Memory B cell (primary cell): Measurements from ENCODE around the gene ZSCAN16.

ENCODE experiments used
- ATAC-seq: fragments of 150-1000 bp; cut with Tn5 transposase; 2 replicates; pipeline ENCODE4 v1.10.0; 2021; ENCODE audit warnings: low read depth, mild to moderate bottlenecking, moderate library complexity
- DNase-seq, 2 donors: peaks; one replicate each; pipeline ENCODE4 v3.0.0; 2022; ENCODE audit warnings: low spot score in 2 of 2
- H3K27ac Mint-ChIP-seq: one replicate; pipeline ENCODE4 v1.8.0; 2022; ENCODE audit warnings: mild to moderate bottlenecking, moderate library complexity, mixed read lengths
- H3K27me3 Mint-ChIP-seq: one replicate; pipeline ENCODE4 v1.8.0; 2022; ENCODE audit warnings: mixed read lengths
- H3K36me3 Mint-ChIP-seq: one replicate; pipeline ENCODE4 v1.8.0; 2022; ENCODE audit warnings: mild to moderate bottlenecking, mixed read lengths
- H3K4me1 Mint-ChIP-seq: one replicate; pipeline ENCODE4 v1.8.0; 2022; ENCODE audit warnings: mixed read lengths
- H3K4me3 Mint-ChIP-seq: one replicate; pipeline ENCODE4 v1.8.0; 2022; ENCODE audit warnings: mild to moderate bottlenecking, moderate library complexity, mixed read lengths
- H3K9me3 Mint-ChIP-seq: one replicate; pipeline ENCODE4 v1.8.0; 2022; ENCODE audit warnings: mixed read lengths

ZSCAN16 gene

DNA sequence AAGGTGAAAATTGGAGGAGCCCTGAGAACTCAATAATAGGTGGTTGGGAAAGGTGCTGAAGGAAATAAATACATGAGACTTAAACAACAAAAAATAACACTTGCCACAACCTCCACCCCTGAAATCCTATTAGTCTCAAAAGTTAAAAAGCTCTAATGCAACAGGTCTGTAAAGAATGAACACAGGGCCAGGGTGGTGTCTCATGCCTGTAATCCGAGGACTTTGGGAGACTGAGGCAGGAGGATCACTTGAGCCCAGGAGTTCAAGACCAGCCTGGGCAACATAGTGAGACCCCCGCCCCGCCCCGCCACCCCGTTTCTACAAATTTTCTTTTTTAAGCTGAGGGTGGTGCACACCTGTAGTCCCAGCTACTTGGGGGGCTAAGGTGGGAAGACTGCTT lies 16.2 kb downstream of the ZSCAN16 start:
- Mint-ChIP-seq H3K27me3 (no peaks in the 10 kb centered on the region), H3K4me1 (peaks cover 40% of the 10 kb centered on the region), H3K36me3 (peaks cover 10% of the 10 kb centered on the region), H3K27ac (peak overlapping the region; percentile 85), H3K4me3 (peak overlapping the region; percentile 97), H3K9me3 (no peaks in the 10 kb centered on the region)
- ATAC-seq: no peak
- DNase-seq: no peak

DNA sequence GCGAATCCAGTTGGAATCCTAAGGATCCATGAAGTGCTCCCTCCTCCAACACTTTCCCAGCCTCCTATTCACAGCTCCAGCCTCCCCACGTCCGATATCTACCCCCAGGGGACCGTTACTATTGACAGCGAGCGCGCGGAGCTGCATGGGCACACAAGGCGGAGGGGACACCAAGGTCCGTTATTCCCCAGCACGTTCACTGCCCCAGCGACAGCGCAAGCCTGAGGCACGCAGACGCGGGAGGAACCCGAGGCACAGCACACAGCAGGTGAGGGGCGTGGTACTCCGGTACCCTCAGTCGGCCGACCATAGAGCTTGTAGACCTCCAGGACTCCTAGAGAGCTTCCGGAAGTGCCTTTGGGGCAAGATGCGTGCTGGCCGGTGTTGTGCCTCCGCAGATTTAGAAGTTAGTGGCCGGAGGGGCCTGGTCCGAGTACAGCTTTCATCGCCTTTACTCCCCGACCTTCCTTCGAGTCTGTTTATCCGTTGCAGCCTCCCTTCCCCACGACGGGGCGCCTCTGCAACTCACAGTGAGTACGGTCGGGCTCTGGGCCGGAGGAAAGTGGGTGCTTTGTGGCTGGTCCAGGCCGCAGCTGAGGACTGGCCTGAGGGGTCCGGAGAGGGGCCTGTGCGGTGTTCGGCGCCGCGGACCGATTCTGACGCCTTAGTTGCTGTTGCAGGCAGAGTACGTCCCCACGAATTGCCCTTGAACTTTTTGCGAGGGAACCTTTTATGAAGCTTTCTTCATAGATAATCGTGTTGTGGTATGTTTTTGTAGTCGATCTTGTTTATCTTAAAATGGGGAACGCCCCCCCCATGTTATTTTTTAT lies 17.3 kb downstream of the ZSCAN16 start, which contains the start of gene ZKSCAN8:
TSS of gene ZKSCAN8 (plus strand) at position 384 of the 830 bp plus-strand sequence. CDS start 6,525 bp downstream, outside the sequence.
- no peaks in the 10 kb centered on the region for H3K27me3 Mint-ChIP-seq
- peak; percentile 71 to 73 for DNase-seq
- ATAC-seq: peak; percentile 78

DNA sequence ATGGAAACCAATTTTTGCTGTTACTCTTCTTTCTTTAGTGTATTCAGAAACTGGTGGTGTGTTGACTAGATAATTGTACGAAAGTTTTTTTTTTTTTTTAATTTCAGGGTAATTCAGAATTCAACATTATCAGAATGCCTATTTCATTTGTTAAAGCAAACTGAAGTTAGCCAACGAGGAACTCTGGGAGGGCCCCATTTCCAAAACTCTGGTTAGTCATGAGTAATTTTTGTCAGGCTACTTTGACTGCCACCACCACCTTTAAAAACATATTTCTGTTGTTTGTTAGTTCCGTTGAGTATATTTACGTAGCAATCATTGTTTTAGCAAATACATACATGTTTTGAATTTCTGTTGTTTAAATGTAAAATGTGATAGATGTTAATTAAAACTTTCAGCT lies 18.0 kb downstream of the ZSCAN16 start:
- Mint-ChIP-seq H3K27ac (peak overlapping the region; percentile 96), H3K4me3 (peak overlapping the region; percentile 97), H3K36me3 (peaks cover 12% of the 10 kb centered on the region), H3K27me3 (no peaks in the 10 kb centered on the region), H3K9me3 (no peaks in the 10 kb centered on the region), H3K4me1 (peaks cover 33% of the 10 kb centered on the region)
- DNase-seq: no peak
- ATAC-seq: no peak

More for the DNA sequence above, 17.3 kb downstream of the ZSCAN16 start, which contains the start of gene ZKSCAN8:
- Mint-ChIP-seq H3K27ac (peak within 1 kb of the TSS; percentile 96), H3K4me3 (peak within 1 kb of the TSS; percentile 97), H3K4me1 (peaks cover 33% of the 10 kb centered on the region), H3K36me3 (peaks cover 12% of the 10 kb centered on the region), H3K9me3 (no peaks in the 10 kb centered on the region)

DNA sequence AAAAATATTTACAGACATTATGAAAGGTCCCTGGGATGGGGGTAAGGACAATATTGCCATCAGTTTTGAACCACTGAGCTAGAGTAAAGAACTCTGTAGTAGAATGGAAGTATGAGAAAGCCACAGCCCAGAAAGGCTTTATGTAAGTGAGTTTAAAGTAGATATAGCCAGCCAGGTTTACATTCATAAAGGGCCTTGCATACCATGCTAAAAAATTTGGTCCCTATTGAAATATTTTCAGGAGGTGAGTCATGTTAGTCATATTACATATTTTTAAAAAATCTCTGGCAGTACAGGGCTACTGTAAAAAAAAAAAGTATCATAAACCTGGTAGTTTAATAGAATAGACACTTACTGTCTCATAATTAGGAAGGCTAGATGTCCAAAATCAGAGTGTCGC lies 20.8 kb downstream of the ZSCAN16 start:
- Mint-ChIP-seq H3K4me1 (peaks cover 30% of the 10 kb centered on the region), H3K4me3 (no peak overlapping the region), H3K36me3 (peaks cover 32% of the 10 kb centered on the region), H3K27me3 (no peaks in the 10 kb centered on the region), H3K27ac (no peak overlapping the region), H3K9me3 (no peaks in the 10 kb centered on the region)
- DNase-seq (no peak), ATAC-seq (no peak)

DNA sequence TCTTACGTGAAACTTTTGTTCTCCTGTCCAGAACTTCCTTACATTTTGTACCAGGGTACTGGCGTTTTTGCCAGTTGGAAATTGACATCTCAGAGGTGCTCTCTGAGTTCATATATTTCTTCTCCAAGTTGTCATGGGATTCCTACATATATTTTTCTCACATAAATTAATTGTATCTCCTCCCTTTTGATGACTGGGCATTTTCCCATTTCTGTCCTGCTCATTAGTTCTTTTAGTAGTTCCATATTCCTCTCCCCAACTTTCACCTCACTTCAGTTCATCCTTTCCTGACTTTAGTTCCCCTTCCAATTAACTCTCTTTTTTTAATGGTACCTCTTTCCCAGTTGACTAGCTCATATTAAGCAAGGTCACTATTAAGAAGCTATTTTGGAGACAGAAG lies 28.1 kb downstream of the ZSCAN16 start:
- Mint-ChIP-seq H3K36me3 (peaks cover 79% of the 10 kb centered on the region), H3K9me3 (peaks cover 9% of the 10 kb centered on the region)
- DNase-seq: no peak

DNA sequence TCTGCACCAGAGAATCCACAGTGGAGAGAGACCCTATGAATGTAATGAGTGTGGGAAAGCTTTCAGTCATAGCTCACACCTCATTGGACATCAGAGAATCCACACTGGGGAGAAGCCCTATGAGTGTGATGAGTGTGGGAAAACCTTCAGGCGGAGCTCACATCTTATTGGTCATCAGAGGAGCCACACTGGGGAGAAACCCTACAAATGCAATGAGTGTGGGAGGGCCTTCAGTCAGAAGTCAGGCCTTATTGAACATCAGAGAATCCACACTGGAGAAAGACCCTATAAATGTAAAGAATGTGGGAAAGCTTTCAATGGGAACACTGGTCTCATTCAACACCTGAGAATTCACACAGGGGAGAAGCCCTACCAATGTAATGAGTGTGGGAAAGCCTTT lies 29.1 kb downstream of the ZSCAN16 start:
- H3K4me1 Mint-ChIP-seq: peaks cover 2% of the 10 kb centered on the region
- ATAC-seq (no peak), DNase-seq (no peak)
- H3K27me3 Mint-ChIP-seq: no peaks in the 10 kb centered on the region
- no peak overlapping the region for H3K27ac Mint-ChIP-seq
- H3K4me3 Mint-ChIP-seq: no peak overlapping the region
- peaks cover 9% of the 10 kb centered on the region for H3K9me3 Mint-ChIP-seq
- peaks cover 78% of the 10 kb centered on the region for H3K36me3 Mint-ChIP-seq

More for the DNA sequence above, 28.1 kb downstream of the ZSCAN16 start:
- H3K4me3 Mint-ChIP-seq: no peak overlapping the region
- no peak for ATAC-seq
- H3K4me1 Mint-ChIP-seq: peaks cover 7% of the 10 kb centered on the region
- H3K27ac Mint-ChIP-seq: no peak overlapping the region
- no peaks in the 10 kb centered on the region for H3K27me3 Mint-ChIP-seq

DNA sequence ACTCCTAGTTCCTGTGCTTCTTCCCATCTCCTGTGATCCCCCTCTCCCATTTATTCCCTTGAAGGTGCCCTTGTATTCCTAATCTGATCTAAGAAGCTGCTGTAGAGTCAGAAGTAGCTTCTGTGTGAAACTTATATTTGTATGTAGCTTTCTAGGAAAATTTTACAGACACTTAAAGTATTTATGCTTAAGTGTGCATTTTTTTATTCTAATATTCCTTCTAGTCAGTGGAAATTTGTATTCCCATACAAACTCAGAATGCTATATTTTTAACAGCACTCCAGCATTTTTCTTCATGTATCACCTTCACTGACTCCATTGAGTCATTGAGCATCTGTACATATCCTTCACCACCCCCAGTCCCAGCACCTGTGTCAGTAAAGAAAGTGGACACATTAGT lies 29.9 kb downstream of the ZSCAN16 start:
- H3K27me3 Mint-ChIP-seq: no peaks in the 10 kb centered on the region
- H3K36me3 Mint-ChIP-seq: peaks cover 77% of the 10 kb centered on the region
- H3K4me1 Mint-ChIP-seq: no peaks in the 10 kb centered on the region
- H3K4me3 Mint-ChIP-seq: no peak overlapping the region
- DNase-seq (no peak), ATAC-seq (no peak)
- H3K9me3 Mint-ChIP-seq: peaks cover 12% of the 10 kb centered on the region
- no peak overlapping the region for H3K27ac Mint-ChIP-seq

DNA sequence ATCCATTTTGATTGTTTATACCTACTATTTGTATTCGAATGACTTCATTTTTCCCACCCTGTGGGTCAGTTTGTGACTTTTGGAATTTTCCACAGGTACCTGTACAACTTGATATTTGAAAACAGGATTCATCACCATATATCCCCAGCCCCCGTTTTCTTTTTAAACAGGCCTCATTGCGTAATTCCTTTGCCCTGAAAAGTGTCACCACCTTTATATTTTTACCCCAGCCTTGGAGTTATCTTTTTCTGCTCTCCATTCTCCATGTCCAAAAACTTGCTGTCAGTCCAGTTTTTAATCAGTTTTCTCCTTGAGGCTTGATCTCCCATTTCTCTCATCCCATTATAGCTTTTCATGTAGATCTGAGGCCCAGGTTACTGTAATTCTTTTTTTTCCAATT lies 33.9 kb downstream of the ZSCAN16 start:
- Mint-ChIP-seq H3K4me3 (no peak overlapping the region), H3K4me1 (peaks cover 10% of the 10 kb centered on the region), H3K9me3 (peaks cover 9% of the 10 kb centered on the region), H3K27ac (no peak overlapping the region), H3K36me3 (peaks cover 50% of the 10 kb centered on the region), H3K27me3 (no peaks in the 10 kb centered on the region)
- ATAC-seq (no peak), DNase-seq (no peak)

DNA sequence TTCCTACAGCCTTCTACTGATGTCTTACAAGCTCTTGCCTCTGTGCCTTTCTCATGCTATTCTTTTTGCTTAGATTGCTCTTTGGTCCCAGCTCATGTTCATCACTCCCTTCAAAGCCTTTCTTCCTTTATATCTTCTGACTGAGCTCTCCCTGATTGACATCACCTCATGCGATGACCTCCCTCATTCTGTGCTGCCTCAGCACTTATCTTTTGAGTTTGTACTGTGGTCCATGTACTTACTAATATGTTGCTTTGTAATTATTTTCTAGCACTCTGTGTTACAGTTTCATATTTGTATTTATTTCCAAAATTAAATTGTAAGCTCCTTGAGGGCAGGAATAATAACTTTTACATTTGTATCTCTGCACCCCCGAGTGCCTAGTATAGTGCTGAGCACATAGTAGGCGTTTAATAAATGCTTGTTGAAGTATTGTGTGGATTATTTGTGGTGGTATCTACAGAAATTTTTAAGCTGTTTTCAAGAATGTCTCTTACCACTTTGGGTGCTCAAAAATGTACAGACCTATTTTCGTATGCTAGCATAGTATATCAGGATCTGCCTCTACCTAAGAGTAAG lies 34.7 kb downstream of the ZSCAN16 start:
- H3K9me3 Mint-ChIP-seq: peaks cover 9% of the 10 kb centered on the region
- ATAC-seq (no peak), DNase-seq (no peak)
- H3K27ac Mint-ChIP-seq: no peak overlapping the region
- H3K4me1 Mint-ChIP-seq: peaks cover 10% of the 10 kb centered on the region
- H3K4me3 Mint-ChIP-seq: no peak overlapping the region
- H3K27me3 Mint-ChIP-seq: no peaks in the 10 kb centered on the region
- peaks cover 44% of the 10 kb centered on the region for H3K36me3 Mint-ChIP-seq

DNA sequence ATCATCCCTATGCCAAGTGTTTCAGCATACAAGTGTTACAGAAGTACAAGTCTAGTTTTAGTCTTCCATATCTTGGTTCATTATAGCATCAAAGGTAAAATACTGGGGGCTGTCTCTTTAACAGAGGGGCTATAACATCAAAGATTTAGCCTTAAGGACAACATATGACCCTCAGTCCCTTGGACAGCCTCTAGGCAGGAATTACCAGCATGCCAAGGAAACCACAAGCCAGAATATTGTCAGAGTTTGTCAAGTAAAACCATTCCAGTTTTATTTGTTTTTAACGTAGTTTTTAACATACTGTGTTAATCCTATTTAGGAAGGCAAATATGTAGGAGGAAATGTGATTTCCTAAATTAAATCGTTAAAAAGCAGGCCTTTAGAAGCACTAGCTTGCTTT lies 35.8 kb downstream of the ZSCAN16 start:
- Mint-ChIP-seq H3K36me3 (peaks cover 36% of the 10 kb centered on the region), H3K9me3 (peaks cover 12% of the 10 kb centered on the region), H3K27ac (no peak overlapping the region), H3K4me1 (peaks cover 10% of the 10 kb centered on the region), H3K27me3 (no peaks in the 10 kb centered on the region), H3K4me3 (no peak overlapping the region)
- ATAC-seq (no peak), DNase-seq (no peak)

DNA sequence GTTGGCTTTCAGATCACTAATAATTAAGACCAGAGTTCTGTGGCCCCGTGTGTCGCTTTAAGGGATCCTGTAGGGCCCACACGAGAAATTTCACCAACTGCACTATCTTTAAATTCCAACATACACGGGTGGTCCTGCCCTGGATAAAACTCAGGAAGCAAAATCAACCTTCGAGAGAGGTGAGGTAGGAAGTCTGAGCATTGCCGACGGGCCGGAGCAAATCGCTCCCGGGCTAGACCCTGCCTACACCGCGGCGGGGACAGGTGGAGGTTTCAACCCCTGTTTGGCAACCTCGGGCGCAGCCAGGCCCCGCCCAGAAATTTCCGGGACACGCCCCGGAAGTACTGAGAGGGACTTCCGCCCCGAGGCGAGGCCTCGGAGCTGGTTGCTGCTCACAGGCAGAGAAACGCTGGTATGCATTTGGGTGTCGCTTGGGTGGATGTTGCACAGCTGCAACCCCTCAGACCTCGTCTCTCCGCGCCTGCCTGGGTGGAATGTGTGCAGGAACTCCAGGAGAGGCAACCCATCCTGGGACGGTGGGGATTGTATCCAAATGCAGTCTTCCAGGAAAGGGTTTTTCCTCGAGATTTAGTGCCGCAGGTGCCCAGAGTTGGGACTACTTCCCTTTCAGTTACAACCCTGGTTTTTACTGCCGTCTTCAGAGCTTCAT lies 37.1 kb downstream of the ZSCAN16 start:
- H3K9me3 Mint-ChIP-seq: peaks cover 13% of the 10 kb centered on the region
- H3K4me3 Mint-ChIP-seq: peak overlapping the region; percentile 82
- ATAC-seq (peak; percentile 98), DNase-seq (peak; percentile 78 to 80)
- peaks cover 32% of the 10 kb centered on the region for H3K36me3 Mint-ChIP-seq
- no peaks in the 10 kb centered on the region for H3K27me3 Mint-ChIP-seq
- H3K4me1 Mint-ChIP-seq: peaks cover 10% of the 10 kb centered on the region
- peak overlapping the region; percentile 24 for H3K27ac Mint-ChIP-seq

DNA sequence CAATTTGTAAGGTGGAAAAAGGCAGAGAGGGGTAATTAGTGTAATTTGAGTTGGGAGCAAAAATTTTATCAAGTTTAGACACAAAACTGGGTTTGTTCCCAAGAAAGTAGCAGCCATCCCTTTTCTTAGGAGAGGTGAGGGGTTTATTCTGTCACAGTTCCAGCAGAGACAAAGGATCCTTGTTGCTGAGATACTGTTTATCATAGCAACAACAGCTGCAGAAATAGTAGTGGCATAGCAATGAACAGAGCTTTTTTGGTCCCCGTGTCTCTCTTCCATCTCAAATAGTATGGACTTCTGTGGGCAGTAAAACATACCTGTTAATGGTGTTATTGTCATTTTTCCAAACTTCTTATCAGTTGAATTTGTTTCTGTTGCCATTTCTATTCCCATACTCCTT lies 41.2 kb downstream of the ZSCAN16 start:
- ATAC-seq (no peak), DNase-seq (no peak)
- Mint-ChIP-seq H3K4me1 (peaks cover 10% of the 10 kb centered on the region), H3K27ac (no peak overlapping the region), H3K9me3 (peaks cover 10% of the 10 kb centered on the region), H3K36me3 (peaks cover 15% of the 10 kb centered on the region), H3K4me3 (no peak overlapping the region), H3K27me3 (no peaks in the 10 kb centered on the region)

DNA sequence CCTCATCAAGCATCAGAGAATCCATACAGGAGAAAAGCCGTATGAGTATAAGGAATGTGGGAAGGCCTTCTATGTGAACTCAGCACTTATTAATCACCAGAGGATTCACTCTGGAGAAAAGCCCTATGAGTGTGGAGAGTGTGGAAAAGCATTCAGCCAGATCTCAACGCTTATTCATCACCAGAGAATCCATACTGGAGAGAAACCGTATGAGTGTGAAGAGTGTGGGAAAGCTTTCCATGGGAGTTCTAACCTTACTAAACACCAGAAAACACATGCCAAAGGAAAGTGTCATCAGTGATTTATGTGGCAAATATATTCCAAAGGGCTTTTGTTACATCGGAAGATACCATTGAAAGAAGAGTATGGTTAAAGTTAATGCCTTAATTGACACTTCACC lies 42.7 kb downstream of the ZSCAN16 start:
- H3K9me3 Mint-ChIP-seq: peaks cover 10% of the 10 kb centered on the region

DNA sequence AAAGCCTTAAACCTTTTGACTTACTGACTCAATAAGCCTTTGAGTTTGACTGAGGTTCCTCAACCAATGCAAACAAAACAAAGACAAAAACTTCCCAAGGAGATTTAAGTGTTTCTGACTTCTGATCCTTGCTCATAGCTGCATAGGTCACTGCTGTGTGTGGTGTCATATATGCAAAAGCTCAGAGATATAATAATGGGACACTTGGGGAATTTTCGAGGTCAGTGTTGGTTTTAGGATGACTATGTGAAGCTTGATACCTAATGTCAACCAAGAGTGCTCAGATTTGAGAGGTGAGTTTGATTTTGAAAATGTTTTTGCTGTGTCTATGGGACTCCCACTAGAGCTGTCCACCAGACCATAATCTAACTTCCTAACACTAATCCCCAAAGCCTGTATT lies 43.5 kb downstream of the ZSCAN16 start:
- H3K27me3 Mint-ChIP-seq: no peaks in the 10 kb centered on the region
- ATAC-seq (no peak), DNase-seq (no peak)
- peaks cover 22% of the 10 kb centered on the region for H3K36me3 Mint-ChIP-seq
- no peak overlapping the region for H3K4me3 Mint-ChIP-seq
- H3K9me3 Mint-ChIP-seq: peaks cover 6% of the 10 kb centered on the region
- H3K27ac Mint-ChIP-seq: no peak overlapping the region
- H3K4me1 Mint-ChIP-seq: no peaks in the 10 kb centered on the region

More for the DNA sequence above, 42.7 kb downstream of the ZSCAN16 start:
- ATAC-seq (no peak), DNase-seq (no peak)
- peaks cover 3% of the 10 kb centered on the region for H3K4me1 Mint-ChIP-seq
- peaks cover 23% of the 10 kb centered on the region for H3K36me3 Mint-ChIP-seq
- H3K27ac Mint-ChIP-seq: no peak overlapping the region
- H3K27me3 Mint-ChIP-seq: no peaks in the 10 kb centered on the region
- H3K4me3 Mint-ChIP-seq: no peak overlapping the region
